ENCODE results near the gene CEP162. TPM values are rescaled to one million over a fixed set of nuclear protein-coding genes. Genes with fewer than 3 reads are reported as not detected.
"Not testable (repeated sequence)": the region's sequence is repeated elsewhere in the genome, so short reads cannot be mapped to it uniquely, and the experiment has no call there.

The CEP162 gene
- total and polyA plus RNA-seq, 8 donors = 2.2 to 8.5 (median 4.9) TPM

DNA sequence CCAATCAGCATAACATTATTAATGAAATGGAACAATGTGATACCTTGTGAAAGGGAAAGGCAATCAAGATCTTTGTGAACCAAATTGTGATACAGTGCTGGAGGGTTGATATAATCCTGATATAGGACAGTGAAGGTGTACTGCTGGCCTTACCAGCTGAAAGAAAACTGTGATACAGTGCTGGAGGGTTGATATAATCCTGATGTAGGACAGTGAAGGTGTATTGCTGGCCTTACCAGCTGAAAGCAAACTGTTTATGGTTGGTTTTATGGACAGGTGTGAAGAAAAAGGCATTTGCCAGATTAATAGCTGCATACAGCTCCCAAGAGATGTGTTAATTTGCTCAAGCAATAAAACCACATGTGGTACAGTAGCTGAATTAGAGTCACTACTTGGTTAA is 119.9 kb downstream of the CEP162 start:
- H3K9me3 ChIP-seq = no peaks in the 10 kb centered on the region
- FAIRE-seq = no peak

DNA sequence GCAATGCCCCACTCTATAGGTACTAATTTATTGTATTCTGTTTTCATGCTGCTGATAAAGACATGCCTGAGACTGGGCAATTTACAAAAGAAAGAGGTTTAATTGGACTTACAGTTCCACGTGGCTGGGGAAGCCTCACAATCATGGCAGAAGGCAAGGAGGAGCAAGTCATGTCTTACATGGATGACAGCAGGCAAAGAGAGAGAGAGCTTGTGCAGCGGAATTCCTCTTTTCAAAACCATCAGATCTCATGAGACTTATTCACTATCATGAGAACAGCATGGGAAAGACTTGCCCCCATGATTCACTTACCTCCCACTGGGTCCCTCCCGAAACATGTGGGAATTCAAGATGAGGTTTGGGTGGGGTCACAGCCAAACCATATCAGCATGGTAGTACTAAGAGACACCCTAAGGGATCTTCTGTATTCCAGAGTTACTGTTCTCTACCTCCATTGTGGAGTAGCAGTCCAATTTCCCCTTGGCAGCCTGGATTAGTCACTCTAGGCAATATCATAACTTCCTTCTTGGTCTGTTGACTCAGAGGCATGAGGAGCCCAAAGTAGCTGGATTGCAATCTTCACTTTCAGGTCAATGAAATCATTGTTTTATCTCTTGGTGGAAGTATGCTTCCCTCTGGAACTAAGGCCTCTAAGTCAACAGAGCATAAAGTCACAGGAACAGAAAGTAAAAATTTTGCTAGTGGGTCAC is 122.1 kb downstream of the CEP162 start:
- DNase-seq; H3K9me3 ChIP-seq; ATAC-seq; intact Hi-C loops (cut with DNase I); H3K27ac ChIP-seq; H3K27me3 ChIP-seq; H3K4me3 ChIP-seq; FAIRE-seq; H3K4me1 ChIP-seq; H3K36me3 ChIP-seq: not testable (repeated sequence)
- 55 to 77% methylated on average over 3 of the region's 3 CpGs for WGBS, 2 donors

More for the DNA sequence above, 119.9 kb downstream of the CEP162 start:
- Histone ChIP-seq H3K27me3 (no peaks in the 10 kb centered on the region), H3K36me3 (no peaks in the 10 kb centered on the region), H3K4me1 (no peaks in the 10 kb centered on the region), H3K27ac (no peak overlapping the region), H3K4me3 (no peak overlapping the region)
- ATAC-seq (no peak), DNase-seq (no peak)
- intact Hi-C loops (cut with DNase I) = no loop called here
- TF ChIP-seq, protein P1, sequence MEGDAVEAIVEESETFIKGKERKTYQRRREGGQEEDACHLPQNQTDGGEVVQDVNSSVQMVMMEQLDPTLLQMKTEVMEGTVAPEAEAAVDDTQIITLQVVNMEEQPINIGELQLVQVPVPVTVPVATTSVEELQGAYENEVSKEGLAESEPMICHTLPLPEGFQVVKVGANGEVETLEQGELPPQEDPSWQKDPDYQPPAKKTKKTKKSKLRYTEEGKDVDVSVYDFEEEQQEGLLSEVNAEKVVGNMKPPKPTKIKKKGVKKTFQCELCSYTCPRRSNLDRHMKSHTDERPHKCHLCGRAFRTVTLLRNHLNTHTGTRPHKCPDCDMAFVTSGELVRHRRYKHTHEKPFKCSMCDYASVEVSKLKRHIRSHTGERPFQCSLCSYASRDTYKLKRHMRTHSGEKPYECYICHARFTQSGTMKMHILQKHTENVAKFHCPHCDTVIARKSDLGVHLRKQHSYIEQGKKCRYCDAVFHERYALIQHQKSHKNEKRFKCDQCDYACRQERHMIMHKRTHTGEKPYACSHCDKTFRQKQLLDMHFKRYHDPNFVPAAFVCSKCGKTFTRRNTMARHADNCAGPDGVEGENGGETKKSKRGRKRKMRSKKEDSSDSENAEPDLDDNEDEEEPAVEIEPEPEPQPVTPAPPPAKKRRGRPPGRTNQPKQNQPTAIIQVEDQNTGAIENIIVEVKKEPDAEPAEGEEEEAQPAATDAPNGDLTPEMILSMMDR (IDR thresholded peaks at IDR 0.05) = no peak

DNA sequence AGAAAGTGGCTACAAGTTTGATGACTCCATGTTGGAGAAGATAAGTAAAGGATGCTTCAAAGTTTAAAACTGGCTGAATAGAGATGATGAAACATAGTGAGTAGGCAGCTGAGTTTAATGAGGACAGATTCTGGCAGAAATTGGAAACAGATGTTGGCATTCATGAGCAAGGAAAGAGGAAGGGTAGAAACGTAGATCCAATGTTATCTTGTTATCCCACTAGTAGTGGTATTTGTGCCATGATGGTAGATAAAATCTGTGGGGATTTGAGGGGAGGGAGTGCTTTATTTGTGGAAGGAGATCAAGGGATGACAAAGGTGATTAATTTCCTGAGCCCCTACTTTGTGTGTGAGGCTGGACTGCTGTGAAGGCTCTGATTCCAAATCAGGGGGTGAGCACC is 124.4 kb downstream of the CEP162 start:
- Histone ChIP-seq H3K27ac (no peak overlapping the region), H3K4me3 (no peak overlapping the region), H3K9me3 (no peaks in the 10 kb centered on the region), H3K4me1 (no peaks in the 10 kb centered on the region), H3K36me3 (no peaks in the 10 kb centered on the region), H3K27me3 (no peaks in the 10 kb centered on the region)
- TF ChIP-seq, protein P1 (IDR thresholded peaks at IDR 0.05) = no peak
- WGBS, 2 donors = 15 to 41% methylated on average over 1 of the region's 1 CpG
- ATAC-seq = no peak
- intact Hi-C loops (cut with DNase I) = no loop called here
- DNase-seq = no peak
- no peak for FAIRE-seq

DNA sequence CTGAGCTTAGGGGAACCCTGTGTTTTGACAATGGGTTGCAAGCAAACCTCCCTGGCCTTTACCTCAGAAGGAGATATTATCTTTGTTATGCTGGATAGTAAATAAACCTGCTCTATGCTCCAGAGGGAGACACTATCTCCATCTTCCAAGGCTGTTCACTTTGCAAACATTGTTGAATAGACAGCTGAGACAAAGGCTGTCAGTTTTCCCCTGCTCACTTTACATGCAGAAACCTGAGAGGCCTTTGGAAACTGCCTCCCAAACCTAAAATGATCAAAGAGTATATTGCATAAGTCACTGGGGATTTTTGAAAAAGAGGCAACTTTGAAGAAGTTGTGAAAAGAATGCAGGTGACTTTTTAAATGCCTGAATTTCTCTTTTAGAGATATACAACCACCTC is 132.3 kb downstream of the CEP162 start:
- H3K4me1 ChIP-seq = no peaks in the 10 kb centered on the region
- ATAC-seq (no peak), DNase-seq (no peak), FAIRE-seq (no peak)
- H3K27ac ChIP-seq = no peak overlapping the region
- H3K4me3 ChIP-seq = no peak overlapping the region
- TF ChIP-seq, protein P1 (IDR thresholded peaks at IDR 0.05) = no peak
- H3K9me3 ChIP-seq = no peaks in the 10 kb centered on the region
- no peaks in the 10 kb centered on the region for H3K27me3 ChIP-seq
- intact Hi-C loops (cut with DNase I) = no loop called here
- no peaks in the 10 kb centered on the region for H3K36me3 ChIP-seq

DNA sequence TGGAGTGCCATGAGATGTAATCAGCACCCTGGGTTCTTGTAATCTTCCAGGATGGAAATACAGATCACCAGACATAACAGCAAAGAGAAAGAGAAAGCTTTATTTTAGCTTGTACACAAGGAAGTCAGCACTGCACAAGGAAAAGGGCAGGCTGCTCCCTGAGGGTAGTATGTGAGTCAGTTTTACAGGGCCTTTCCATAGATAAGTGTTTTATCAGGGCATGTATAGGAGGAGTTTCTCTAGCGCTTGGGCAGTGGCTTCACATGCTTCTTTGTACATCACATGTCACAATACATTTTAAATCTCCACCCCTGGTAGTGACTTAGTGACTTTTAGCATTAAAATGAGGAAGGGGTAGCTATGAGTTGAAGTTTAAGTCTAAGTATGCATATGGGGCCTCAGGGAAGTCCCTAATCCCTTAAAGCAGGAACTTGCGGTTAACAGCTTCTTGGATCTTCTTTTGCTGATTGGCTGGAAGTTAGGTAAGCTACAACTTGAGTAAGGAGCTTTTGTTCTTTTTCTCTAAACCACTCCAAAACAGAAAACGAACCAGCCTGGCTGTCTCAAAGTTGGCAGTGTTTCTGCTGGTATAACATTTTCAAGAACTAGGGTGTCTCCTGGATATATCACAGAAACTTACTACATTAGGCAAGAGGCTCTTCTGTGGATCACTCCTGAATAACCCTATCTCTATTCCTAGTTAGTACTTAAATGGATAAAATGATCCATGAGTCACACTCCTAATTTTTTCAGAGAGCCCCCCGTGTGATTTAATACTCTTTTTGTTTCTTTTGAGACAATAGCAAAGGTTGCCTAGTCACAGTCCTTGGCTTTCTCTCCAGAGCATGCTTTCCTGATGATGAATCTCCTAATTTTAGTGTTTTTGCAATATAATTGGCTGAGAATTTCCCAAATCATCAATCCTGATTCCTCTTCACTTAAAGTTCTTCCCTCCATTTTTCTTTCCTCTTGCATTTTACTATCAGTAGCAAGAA is 133.7 kb downstream of the CEP162 start:
- DNase-seq = no peak
- WGBS, 2 donors = 64 to 73% methylated on average over 4 of the region's 4 CpGs
- Histone ChIP-seq H3K27ac (no peak overlapping the region), H3K4me3 (no peak overlapping the region), H3K4me1 (no peaks in the 10 kb centered on the region), H3K9me3 (no peaks in the 10 kb centered on the region), H3K27me3 (no peaks in the 10 kb centered on the region), H3K36me3 (no peaks in the 10 kb centered on the region)
- intact Hi-C loops (cut with DNase I) = no loop called here
- ATAC-seq = no peak
- TF ChIP-seq, protein P1 (IDR thresholded peaks at IDR 0.05) = no peak
- no peak for FAIRE-seq
